ENCODE data around the gene NOTCH2NLA.
"Not testable (repeated sequence)": the region's sequence is repeated elsewhere in the genome, so short reads cannot be mapped to it uniquely, and the experiment has no call there.

NOTCH2NLA gene

GRCh38 chr1:146236026-146236601 lies 7.3 kb upstream of the NOTCH2NLA start:
- DNase-seq (ENCODE audit: low spot score); in situ Hi-C loops (cut with MboI; ENCODE audit: low sequenced_read_pairs, unreplicated experiment): not testable (repeated sequence)

- DNase-seq (ENCODE audit: low spot score), result not testable (repeated sequence)
Measured at GRCh38 chr1:146228144-146228682, 608 bp downstream of the NOTCH2NLA start.

GRCh38 chr1:146174531-146174930 lies 54.3 kb downstream of the NOTCH2NLA start:
- DNase-seq (ENCODE audit: low spot score); in situ Hi-C loops (cut with MboI; ENCODE audit: low sequenced_read_pairs, unreplicated experiment): not testable (repeated sequence)

More at GRCh38 chr1:146228144-146228682, 608 bp downstream of the NOTCH2NLA start:
- in situ Hi-C loops (cut with MboI; ENCODE audit: low sequenced_read_pairs, unreplicated experiment), result not testable (repeated sequence)

- DNase-seq (ENCODE audit: low spot score); in situ Hi-C loops (cut with MboI; ENCODE audit: low sequenced_read_pairs, unreplicated experiment): not testable (repeated sequence)
Measured at GRCh38 chr1:146167740-146168139, 61.1 kb downstream of the NOTCH2NLA start.

GRCh38 chr1:146167273-146167672 lies 61.5 kb downstream of the NOTCH2NLA start:
- DNase-seq (ENCODE audit: low spot score); in situ Hi-C loops (cut with MboI; ENCODE audit: low sequenced_read_pairs, unreplicated experiment): not testable (repeated sequence)

- DNase-seq (ENCODE audit: low spot score); in situ Hi-C loops (cut with MboI; ENCODE audit: low sequenced_read_pairs, unreplicated experiment): not testable (repeated sequence)
Measured at GRCh38 chr1:146144465-146144864, 84.4 kb downstream of the NOTCH2NLA start, which contains the start of gene NBPF10. TSS of gene NBPF10 (minus strand) at chr1:146144804. CDS start at chr1:146144769, 35 bp downstream.
